ENCODE results near the gene ZNF500.
"Not testable (repeated sequence)": the region's sequence is repeated elsewhere in the genome, so short reads cannot be mapped to it uniquely, and the experiment has no call there.

The ZNF500 gene

GRCh38 chr16:4746991-4747574 lies 19.9 kb downstream of the ZNF500 start:
- TF ChIP-seq CTCF (IDR thresholded peaks at IDR 0.05; ENCODE audit: extremely low read depth, insufficient read depth, missing control alignments): no peak
- in situ Hi-C loops (cut with MboI; ENCODE audit: low pct_unique_long_range_greater_than_20kb, low sequenced_read_pairs, unreplicated experiment): loop anchor here (25.0 kb wide), 1 partner anchor 315 kb away; the partner anchor contains the start of genes ALG1 and C16orf89
- DNase-seq (ENCODE audit: low spot score): no peak

DNA sequence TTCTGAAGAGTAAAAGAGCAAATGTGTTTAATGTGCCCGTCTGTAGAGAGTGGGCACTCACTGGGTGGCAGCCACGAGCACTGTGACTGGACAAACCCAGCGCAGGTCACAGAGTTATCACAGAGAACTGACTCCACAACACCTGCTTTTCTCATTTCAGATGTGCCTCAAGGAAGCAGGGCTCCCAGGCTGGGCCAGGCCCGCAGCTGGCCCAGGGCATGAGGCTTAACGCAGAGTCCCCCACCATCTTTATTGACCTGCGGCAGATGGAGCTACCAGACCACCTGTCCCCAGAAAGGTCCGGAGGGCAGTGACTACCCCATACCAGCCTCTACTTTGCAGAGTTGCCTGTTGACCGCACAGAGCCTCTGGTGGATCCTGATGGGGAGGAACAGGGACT lies 20.7 kb downstream of the ZNF500 start:
- no peak for DNase-seq (ENCODE audit: low spot score)
- no peak for TF ChIP-seq CTCF (IDR thresholded peaks at IDR 0.05; ENCODE audit: extremely low read depth, insufficient read depth, missing control alignments)
- in situ Hi-C loops (cut with MboI; ENCODE audit: low pct_unique_long_range_greater_than_20kb, low sequenced_read_pairs, unreplicated experiment): loop anchor here (25.0 kb wide), 1 partner anchor 316 kb away; the partner anchor contains the start of genes ALG1 and C16orf89

DNA sequence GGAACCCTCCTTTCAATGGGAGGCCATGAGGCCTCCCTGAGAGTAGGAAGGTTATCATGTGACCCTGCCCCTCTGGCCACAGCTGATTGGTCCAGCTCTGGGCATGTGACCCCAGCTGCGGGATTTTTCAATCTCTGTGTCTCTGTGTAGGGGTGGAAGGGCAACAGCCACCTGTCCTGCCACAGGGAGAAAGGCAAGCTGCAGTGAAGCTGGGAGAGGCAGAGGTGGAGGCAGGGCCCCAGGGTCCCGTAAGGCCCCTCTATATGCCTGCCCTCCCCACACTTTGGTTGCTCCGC lies 21.7 kb downstream of the ZNF500 start:
- no peak for TF ChIP-seq CTCF (IDR thresholded peaks at IDR 0.05; ENCODE audit: extremely low read depth, insufficient read depth, missing control alignments)
- in situ Hi-C loops (cut with MboI; ENCODE audit: low pct_unique_long_range_greater_than_20kb, low sequenced_read_pairs, unreplicated experiment): loop anchor here (25.0 kb wide), 1 partner anchor 317 kb away; the partner anchor contains the start of genes ALG1 and C16orf89
- DNase-seq (ENCODE audit: low spot score): no peak

DNA sequence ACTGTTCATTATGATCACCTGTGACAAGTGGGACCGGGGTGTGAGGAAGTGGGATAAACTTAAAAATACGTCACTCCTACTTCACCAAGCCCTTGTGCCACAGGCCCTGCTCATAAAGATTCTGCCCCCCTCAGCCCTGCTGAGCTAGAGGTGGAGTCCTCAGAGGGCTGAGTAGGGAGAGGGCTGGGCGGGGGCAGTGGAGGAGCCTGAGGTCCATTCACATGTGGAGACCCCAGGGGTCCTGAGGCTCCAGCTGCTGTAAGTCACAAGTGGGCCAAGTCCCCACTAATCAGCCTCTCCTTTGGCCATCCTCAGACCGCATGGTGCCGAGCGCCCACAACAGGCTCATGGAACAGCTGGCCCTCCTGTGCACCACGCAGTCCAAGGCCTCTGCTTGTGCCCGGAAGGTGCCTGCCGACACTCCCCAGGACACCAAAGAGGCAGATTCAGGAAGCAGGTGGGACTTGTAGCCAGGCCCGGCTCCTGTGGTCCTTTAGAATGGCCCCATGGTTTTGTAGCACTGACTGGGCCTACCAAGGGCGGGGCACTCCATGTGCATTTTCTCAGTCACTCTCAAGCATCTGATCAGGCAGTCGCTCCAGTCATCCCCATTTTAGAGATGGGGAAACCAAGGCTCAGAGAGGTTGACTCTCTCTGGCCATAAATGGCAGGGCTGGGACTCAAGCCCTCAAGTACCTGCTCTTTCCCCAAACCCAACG lies 22.2 kb downstream of the ZNF500 start:
- in situ Hi-C loops (cut with MboI; ENCODE audit: low pct_unique_long_range_greater_than_20kb, low sequenced_read_pairs, unreplicated experiment): loop anchor here (25.0 kb wide), 1 partner anchor 318 kb away; the partner anchor contains the start of genes ALG1 and C16orf89
- no peak for TF ChIP-seq CTCF (IDR thresholded peaks at IDR 0.05; ENCODE audit: extremely low read depth, insufficient read depth, missing control alignments)
- DNase-seq (ENCODE audit: low spot score): no peak

- in situ Hi-C loops (cut with MboI; ENCODE audit: low pct_unique_long_range_greater_than_20kb, low sequenced_read_pairs, unreplicated experiment): loop anchor here (25.0 kb wide), 1 partner anchor 319 kb away; the partner anchor contains the start of genes ALG1 and C16orf89
- no peak for TF ChIP-seq CTCF (IDR thresholded peaks at IDR 0.05; ENCODE audit: extremely low read depth, insufficient read depth, missing control alignments)
- no peak for DNase-seq (ENCODE audit: low spot score)
These were observed 23.6 kb downstream of the ZNF500 start for GRCh38 chr16:4743226-4743878.

DNA sequence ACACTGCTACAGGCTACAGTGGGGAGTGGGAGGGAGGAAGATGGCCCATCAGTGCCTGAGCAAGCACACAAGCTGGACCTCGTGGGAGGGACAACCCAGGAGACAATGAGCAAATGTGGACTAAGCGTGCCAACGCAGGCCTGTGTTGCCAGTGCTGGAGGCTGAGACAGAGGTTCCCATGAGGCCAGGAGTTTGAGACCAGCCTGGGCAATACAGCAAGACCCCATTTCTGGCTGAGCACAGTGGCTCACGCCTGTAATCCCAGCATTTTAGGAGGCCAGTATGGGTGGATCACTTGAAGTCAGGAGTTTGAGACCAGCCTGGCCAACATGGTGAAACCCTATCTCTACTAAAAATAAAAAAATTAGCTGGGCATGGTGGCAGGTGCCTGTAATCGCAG lies 28.6 kb downstream of the ZNF500 start:
- in situ Hi-C loops (cut with MboI; ENCODE audit: low pct_unique_long_range_greater_than_20kb, low sequenced_read_pairs, unreplicated experiment): loop anchor here (25.0 kb wide), 1 partner anchor 324 kb away; the partner anchor contains the start of genes ALG1 and C16orf89

More for the DNA sequence above, 28.6 kb downstream of the ZNF500 start:
- not testable (repeated sequence) for DNase-seq (ENCODE audit: low spot score)

All from GM13977 (cell line).